DMS53 treated with DMSO at 0.1 percent for 48 hours (cell line): ENCODE data around the gene ACVRL1.

Experiments
- DNase-seq: peaks from one replicate; lab custom pipeline; 2025; ENCODE audit not compliant: unreplicated experiment; lab: John Stamatoyannopoulos, UW

ACVRL1 gene

DNA sequence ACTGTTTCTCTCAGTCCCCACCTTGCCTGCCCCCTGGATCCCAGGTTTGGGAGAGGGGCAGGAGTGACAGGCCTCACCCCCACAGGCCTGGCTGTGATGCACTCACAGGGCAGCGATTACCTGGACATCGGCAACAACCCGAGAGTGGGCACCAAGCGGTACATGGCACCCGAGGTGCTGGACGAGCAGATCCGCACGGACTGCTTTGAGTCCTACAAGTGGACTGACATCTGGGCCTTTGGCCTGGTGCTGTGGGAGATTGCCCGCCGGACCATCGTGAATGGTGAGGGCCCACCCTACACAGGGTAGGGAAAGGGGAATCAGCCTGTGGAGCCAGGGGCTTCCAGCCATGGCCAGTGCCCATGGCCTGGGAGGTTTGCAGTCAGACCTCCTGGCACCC lies 8.6 kb downstream of the ACVRL1 start:
- DNase-seq, result no peak

DNA sequence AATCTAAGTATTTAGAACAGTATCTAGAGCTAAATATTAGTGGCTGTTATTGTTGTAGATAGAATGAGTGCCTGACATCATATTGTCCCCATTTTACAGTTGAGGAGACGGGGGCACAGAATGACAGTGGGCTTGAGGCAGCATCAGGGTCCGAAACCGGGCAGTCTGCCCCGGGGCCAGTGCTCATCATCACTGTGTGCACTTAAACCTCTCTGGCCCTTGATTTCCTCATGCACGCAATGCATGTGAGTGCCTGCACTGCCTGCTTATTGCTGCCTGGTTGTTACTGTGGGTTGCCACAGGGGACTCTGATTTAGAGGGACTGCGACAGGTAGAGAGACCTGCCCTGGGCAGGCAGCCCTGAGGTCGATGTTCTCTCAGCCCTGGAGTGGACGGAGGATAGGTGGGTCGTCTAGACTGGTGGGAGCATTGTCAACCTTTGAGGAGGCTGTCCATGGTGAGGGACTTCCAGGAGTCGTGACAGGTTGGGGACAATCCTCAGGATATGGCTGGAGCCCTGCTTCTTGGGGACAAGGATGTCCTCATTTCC lies 9.8 kb downstream of the ACVRL1 start:
- no peak for DNase-seq

GRCh38 chr12:51917746-51918453 lies 10.6 kb downstream of the ACVRL1 start:
- DNase-seq, result no peak

- no peak for DNase-seq
Measured at GRCh38 chr12:51920046-51920445, 12.7 kb downstream of the ACVRL1 start.

DNA sequence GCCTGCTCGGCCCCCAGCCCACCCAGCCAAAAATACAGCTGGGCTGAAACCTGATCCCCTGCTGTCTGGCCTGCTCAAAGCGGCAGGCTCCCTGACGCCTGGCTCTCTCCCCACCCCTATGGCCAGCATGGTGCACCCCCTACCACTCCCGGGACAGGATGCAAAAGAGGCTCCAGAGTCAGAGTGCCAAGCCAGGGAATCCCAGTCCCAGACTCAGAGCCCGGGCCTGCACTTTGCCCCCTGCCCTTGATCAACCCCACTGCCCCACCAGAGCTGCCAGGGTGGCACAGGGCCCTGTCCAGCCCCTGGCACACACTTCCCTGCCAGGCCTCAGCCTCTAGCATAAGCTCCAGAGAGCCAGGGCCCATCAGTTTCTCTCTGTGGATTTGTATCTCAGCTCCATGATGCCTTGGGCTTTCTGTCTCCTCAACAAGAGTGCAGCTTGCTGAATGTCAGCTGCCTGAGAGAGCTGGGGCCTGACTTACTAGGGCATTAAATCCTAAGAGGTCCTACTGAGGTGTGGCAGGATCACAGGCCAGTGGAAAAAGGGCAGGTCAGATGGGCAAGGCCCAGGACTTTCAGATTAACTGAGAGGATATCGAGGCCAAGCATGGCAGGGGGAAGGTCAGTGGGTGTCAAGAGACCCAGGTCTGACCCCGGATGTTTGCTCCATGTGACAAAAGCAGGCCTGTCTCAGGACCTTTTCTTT lies 13.9 kb downstream of the ACVRL1 start:
- no peak for DNase-seq

GRCh38 chr12:51922146-51922545 lies 14.8 kb downstream of the ACVRL1 start:
- no peak for DNase-seq

- no peak for DNase-seq
Measured at GRCh38 chr12:51922762-51923505, 15.6 kb downstream of the ACVRL1 start.

DNA sequence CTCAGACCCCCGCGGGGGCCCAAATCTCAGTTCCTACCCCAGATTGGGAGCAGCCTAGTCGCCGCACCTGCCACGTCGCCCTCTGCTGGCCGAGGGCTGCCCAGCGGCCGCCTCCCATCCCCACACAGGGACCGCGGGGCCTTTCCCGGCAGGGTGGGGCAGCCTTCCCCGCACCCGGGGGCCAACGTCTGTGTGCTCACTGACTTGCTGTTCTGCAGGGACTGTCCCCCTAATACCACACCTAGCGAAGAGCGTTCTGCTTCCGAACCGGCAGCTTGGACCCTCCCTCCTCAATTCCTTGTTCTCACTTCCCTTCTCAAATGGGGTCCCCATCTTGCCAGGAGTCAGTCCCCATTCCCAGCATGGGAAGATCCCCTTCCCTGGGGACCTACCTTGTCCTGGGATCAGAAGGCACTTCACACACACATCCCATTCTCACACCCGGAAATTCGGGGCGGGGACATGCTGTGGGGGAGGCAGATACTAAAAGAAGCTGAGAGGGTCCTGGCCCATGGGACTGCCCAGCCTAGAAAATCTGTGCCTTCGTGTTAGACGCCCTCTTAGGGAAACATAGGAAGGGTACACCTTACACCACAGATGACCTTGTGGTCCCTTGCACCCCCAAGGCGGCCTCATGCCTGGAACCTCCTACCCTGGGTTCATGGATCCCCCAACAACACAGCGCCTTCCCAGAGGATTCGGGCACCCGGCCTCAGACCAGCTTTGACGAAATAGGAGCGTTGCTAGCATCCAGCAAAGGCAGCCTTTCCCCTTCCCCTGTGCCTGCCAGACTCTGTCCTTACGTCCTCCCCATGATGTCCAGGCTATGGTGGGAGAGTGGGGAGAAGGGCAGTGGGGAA lies 16.4 kb downstream of the ACVRL1 start:
- DNase-seq, result no peak

DNA sequence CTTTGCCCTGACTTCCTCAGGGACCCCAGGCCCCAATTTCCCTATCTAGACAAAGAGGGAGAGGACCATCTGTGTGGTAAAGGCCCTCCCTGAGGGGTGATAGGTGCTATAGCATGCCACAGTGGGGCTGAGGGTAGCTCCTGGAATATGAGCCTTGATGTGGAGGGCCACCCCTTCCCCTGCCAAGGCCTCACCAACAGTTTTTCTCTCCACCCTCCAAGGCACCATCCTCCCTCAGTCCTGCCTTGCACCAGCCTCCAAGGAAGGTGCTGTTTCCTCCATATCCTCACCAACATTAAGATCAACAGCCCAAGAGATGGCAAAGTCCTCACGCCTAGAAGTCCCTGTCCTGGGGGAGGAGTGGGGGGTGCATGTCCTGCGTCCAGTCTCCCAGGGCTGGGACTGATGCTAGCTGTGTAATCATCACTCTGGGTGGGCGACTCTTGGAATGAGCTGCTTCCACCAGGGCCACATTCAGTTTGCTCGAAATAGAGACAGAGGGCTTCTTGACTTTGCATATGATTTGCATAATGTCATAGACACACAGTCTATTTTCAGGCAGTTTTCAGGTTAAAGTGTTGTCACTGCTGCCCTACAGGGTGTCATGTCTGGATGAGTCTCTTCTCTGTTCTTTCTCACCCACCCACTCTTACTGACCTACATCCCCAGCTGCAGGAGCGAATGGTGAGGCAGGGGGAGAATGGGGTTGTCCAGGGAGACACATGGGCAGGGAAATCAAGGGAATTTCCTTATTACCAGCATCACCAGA lies 17.4 kb downstream of the ACVRL1 start:
- DNase-seq, result no peak

DNA sequence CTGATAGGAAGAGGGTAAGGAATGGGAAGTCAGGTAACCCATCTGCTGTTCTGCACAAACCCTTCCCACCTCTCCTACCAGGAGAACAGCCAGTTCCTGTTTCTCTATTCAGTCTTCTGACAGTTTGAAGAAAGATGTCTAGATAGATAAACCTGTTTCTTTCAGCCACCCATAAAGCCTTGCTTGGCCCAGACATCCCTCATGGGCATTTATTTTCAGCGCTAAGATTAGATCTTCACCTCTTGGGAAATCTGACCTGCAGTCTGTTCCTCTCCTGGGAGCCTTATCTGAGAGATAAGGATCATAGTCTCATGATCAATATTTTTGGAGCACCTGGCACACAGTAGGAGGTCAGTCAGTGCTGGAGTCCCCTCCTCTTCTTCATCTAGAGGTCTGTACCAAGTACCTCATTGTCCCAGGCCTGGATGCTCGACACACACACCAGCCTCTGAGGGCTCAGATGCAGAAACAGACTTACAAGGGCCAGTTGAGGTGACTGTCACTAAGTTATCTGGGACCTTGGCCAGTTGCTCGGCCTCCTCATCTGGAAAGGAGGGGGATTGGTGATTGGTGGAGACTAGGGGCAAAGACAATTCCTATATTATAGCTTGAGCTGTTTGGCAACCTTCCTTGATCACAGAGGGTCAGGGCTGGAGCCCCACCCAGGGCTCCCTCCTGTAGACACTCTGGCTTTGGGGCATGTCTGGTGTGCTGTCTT lies 18.2 kb downstream of the ACVRL1 start:
- no peak for DNase-seq

DNA sequence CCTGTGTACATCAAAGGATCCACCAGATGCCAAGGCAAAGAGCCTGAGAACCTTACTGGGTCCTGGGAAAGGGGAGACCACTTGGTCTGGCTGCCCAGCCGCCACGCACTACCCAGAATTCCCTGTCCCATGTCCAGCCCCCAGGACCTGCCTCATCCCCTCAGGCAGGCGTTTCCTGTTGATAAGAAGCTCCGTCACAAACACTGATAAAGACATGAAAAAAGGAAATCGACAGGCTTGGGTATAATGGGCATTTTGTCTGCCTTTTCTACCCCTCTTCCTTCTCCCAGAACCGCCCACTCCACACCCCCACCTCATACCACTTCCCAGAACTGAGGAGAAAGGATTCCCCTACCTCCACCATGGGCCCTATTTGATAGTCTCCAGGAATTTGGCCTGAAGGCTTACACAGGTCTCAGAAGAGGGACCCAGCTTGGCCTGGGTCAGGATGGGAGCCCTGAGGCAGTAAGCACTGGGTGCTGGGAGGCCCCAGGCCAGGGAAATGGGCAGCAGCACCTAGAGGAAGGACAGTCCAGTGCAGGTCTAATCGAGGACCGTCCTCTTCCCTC lies 18.8 kb downstream of the ACVRL1 start:
- DNase-seq, result no peak

DNA sequence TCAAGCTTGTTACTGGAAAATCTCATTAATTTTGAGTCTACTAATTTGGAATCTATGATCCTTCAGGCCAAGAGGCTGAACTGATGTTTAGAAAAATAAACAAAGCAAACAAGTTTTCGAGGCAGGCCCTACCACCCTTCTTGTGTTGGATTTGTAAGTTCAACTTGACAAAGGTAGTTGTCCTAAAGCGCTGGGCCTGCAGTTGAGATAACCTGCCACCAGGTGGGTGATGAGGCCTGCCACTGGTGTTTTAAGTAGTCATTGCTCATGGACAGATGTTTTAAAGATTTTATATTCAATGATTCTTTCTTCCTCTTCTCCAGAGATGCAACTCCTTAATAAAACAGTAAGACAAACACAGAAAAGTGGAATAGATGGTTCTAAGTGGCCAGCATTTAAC lies 19.4 kb downstream of the ACVRL1 start:
- peak; percentile 31 for DNase-seq

DNA sequence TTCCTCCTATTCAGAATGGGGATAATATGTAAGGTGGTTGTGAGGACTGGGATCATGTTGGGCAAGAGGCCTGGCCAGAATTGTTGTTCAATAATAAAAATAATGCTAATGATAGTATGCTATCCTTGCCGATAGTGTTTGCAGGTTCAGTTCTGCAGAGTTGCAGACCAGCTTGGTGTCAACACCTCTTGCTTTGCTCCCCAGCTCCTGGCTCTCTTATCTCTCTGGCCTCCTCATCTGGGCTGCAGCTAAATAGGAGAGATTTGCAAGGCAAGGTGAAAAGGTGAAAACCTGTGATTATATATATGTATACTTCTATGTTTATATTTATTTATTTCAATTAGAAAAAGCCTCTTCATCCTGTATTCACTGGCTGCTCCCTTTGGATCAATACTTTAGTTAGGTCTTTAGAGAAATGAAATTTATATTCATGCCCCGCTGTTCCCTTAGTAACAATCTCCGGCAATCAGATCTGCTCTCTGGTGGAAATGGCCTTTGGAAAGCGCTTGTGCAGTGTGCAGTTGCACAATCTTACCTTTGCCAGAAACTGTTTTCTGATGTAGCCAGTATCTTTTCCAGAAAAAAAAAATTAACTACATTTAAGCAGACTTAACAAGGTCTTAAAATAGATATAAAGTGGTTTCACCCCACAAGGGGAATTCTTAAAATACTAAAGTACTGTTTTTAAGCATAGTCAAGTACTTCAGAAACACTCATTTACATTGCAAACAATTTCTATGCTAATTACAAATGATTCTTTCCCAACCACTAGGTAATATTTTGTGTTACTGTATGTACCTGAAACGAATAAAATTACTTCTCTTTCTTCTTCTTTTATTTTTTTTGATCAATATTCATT lies 25.1 kb downstream of the ACVRL1 start:
- no peak for DNase-seq

- no peak for DNase-seq
Measured at GRCh38 chr12:51934080-51934479, 26.8 kb downstream of the ACVRL1 start.

DNA sequence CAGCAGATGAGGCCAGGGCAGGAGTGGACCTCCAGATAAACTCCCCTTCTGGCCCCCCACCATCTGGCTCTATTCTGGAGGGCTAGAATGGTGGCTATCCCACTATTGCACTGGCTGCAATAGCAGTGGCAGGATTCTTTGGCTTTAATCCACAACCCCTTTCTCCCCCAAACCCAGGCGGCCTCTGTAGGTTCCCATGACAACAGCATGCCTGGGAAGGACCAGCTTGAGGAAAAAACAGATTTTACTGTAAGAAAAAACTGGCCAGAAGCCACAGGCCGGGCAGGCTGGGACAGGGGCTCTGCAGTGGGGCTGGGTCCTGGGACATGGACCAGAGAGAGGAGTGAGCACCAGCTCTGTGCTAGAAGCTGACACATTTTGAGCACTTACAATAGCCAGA lies 30.6 kb downstream of the ACVRL1 start:
- no peak for DNase-seq

- DNase-seq, result no peak
Measured at GRCh38 chr12:51938726-51939125, 31.4 kb downstream of the ACVRL1 start.

GRCh38 chr12:51941011-51941581 lies 33.8 kb downstream of the ACVRL1 start:
- no peak for DNase-seq

DNA sequence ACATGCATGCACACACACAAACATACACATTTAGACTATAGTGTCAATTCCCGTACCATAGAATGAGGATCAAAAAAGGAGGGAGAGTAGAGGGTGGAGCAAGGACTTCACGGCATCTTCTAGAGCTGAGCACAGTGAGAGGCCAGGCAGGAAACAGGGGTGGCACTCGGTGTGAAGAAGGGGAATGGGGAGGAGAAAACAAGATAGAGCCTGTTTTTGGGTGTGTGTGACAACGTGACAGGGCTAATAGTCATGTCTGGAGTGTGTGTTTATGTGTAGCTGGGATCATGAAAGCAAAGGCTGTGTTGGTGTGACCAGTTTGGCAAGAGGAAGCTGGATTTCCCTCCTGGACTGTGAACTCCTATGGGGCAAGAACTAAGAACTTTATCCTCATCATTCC lies 34.3 kb downstream of the ACVRL1 start:
- DNase-seq, result no peak
